Tibial nerve (tissue), 3 donors: ENCODE data around the gene PPP2R1B.

Source experiments
- CTCF ChIP-seq, 5 experiments: fragments of 200-600 bp in 3 of 5; fragments of 450-650 bp in 2 of 5; sonication (generic) in 3 of 5; IDR thresholded peaks; one replicate each; pipeline ENCODE4 v1.5.1; 2016 to 2019; ENCODE audit warnings: antibody characterized with exemption in 5 of 5, mild to moderate bottlenecking in 3 of 5, moderate library complexity in 2 of 5
- POLR2A ChIP-seq, 2 donors: fragments of 450-650 bp; IDR thresholded peaks; one replicate each; pipeline ENCODE4 v1.6.1; 2017; ENCODE audit warnings: antibody characterized with exemption in 2 of 2, mild to moderate bottlenecking in 2 of 2, moderate library complexity in 2 of 2

- TF ChIP-seq POLR2A (IDR thresholded peaks at IDR 0.05) (no peak), CTCF (IDR thresholded peaks at IDR 0.05) (no peak)
Measured at GRCh38 chr11:111694851-111695250, 71.3 kb downstream of the PPP2R1B start.
